OCI-LY7 (cell line): ENCODE data around the gene NBL1. TPM values are rescaled to one million over a fixed set of nuclear protein-coding genes. Genes with fewer than 3 reads are reported as not detected.
"Not testable (repeated sequence)": the region's sequence is repeated elsewhere in the genome, so short reads cannot be mapped to it uniquely, and the experiment has no call there.

Experiments
- BruUV-seq: library from RNA; stranded (reverse); fragments of 400-500 nt; replicated peaks from 2 replicates; lab custom pipeline; 2021; lab: Mats Ljungman, UMichigan
- CTCF ChIA-PET: fragments of 300-600 bp; sonication (Branson Sonifier 250); formaldehyde crosslinking; loops from one replicate; lab custom pipeline; 2022; ENCODE audit warnings: antibody characterized with exemption; ENCODE audit not compliant: unreplicated experiment; lab: Charles Lee
- POLR2A ChIA-PET: fragments of 300-600 bp; sonication (Branson Sonifier 250); formaldehyde crosslinking; loops from one replicate; lab custom pipeline; 2022; ENCODE audit warnings: antibody characterized with exemption; lab: Charles Lee
- DNase-seq: peaks from one replicate; pipeline ENCODE4 v3.0.0-alpha.2; 2015; ENCODE audit warnings: low spot score
- H2AFZ ChIP-seq: fragments of 200-600 bp; sonication (generic), shearing (Covaris generic); 2 replicates; pipeline ENCODE4 v1.6.1; 2014; ENCODE audit warnings: mild to moderate bottlenecking, antibody characterized with exemption, low read length, moderate library complexity
- H3K27ac ChIP-seq: fragments of 200-600 bp; sonication (generic); 2 replicates; pipeline ENCODE4 v1.5.1; 2014; ENCODE audit warnings: mixed run types, low read depth, mild to moderate bottlenecking, moderate library complexity, low read length, inconsistent platforms; ENCODE audit not compliant: poor library complexity, severe bottlenecking
- H3K36me3 ChIP-seq: fragments of 200-600 bp; sonication (generic); 2 replicates; pipeline ENCODE4 v1.6.1; 2014; ENCODE audit warnings: mild to moderate bottlenecking, antibody characterized with exemption, low read length, moderate library complexity, mixed read lengths; ENCODE audit not compliant: insufficient read depth
- H3K4me1 ChIP-seq: fragments of 200-600 bp; sonication (generic); 2 replicates; pipeline ENCODE4 v1.5.1; 2014; ENCODE audit warnings: mild to moderate bottlenecking, low read length; ENCODE audit not compliant: insufficient read depth, poor library complexity, severe bottlenecking
- H3K4me2 ChIP-seq: fragments of 200-600 bp; sonication (generic); 2 replicates; pipeline ENCODE4 v1.6.1; 2014; ENCODE audit warnings: mild to moderate bottlenecking, low read length
- H3K4me3 ChIP-seq: fragments of 200-600 bp; sonication (generic); 2 replicates; pipeline ENCODE4 v1.5.1; 2014; ENCODE audit warnings: mild to moderate bottlenecking, low read depth, low read length; ENCODE audit not compliant: poor library complexity, severe bottlenecking
- H3K79me2 ChIP-seq: fragments of 200-600 bp; sonication (generic); 2 replicates; pipeline ENCODE4 v1.6.1; 2016; ENCODE audit warnings: low read depth, mild to moderate bottlenecking, low read length, moderate library complexity, mixed read lengths; ENCODE audit not compliant: insufficient read depth
- H3K9me2 ChIP-seq: fragments of 200-600 bp; sonication (generic); 2 replicates; pipeline ENCODE4 v1.6.1; 2016; ENCODE audit warnings: mild to moderate bottlenecking, low read length, mixed read lengths; ENCODE audit not compliant: insufficient read depth
- H3K9me3 ChIP-seq: fragments of 200-600 bp; sonication (generic); 2 replicates; pipeline ENCODE4 v1.6.1; 2014; ENCODE audit warnings: mild to moderate bottlenecking, mixed run types, low read length, mixed read lengths
- H4K20me1 ChIP-seq: fragments of 200-600 bp; sonication (generic); 2 replicates; pipeline ENCODE4 v1.6.1; 2014; ENCODE audit warnings: mild to moderate bottlenecking, antibody characterized with exemption, low read length, moderate library complexity, mixed read lengths; ENCODE audit not compliant: insufficient read depth
- CTCF ChIP-seq: fragments of 200-600 bp; sonication (generic); conservative IDR thresholded peaks from 2 replicates; pipeline ENCODE4 v1.5.1; 2014; ENCODE audit warnings: mild to moderate bottlenecking, antibody characterized with exemption, low read length, moderate library complexity, mixed read lengths
- EZH2phosphoT487 ChIP-seq: fragments of 200-600 bp; sonication (generic); IDR thresholded peaks from 2 replicates; pipeline ENCODE4 v1.6.1; 2018; ENCODE audit warnings: low read depth, borderline replicate concordance, mild to moderate bottlenecking, mixed run types, antibody characterized with exemption, low read length, moderate library complexity, mixed read lengths
- intact Hi-C: fragments of 100-400 bp; cut with micrococcal nuclease; formaldehyde crosslinking; loops from one replicate; pipeline ENCODE4 v1.10.0; 2022; ENCODE audit not compliant: unreplicated experiment
- total RNA-seq, 2 experiments: library from RNA; depleted of rRNA in 1 of 2; stranded (reverse); fragments of >200 nt in 1 of 2; shearing (Covaris generic) in 1 of 2; gene quantifications; 2 replicates each; pipeline ENCODE4 v1.2.3, GENCODE V29; 2014 to 2022

NBL1 gene
- total RNA-seq, 2 experiments from 2014 or later: not detected

- ChIA-PET POLR2A (interaction anchor here (0.6 to 1.2 kb wide), 4 partner anchors 14 to 493 kb away, joined by 3 to 5 read pairs (median 3); no protein-coding TSS in a partner anchor), CTCF (no interaction called here)
- H3K4me1 ChIP-seq: no peaks in the 10 kb centered on the region
- BruUV-seq: TSS peak; percentile 51
- no peaks in the 10 kb centered on the region for H3K9me2 ChIP-seq
- H3K36me3 ChIP-seq: peaks cover 33% of the 10 kb centered on the region
- H2AFZ ChIP-seq: no peak overlapping the region
- H3K4me3 ChIP-seq: no peak overlapping the region
- TF ChIP-seq CTCF (no peak), EZH2phosphoT487 (no peak)
- no peak overlapping the region for H3K4me2 ChIP-seq
- no peak overlapping the region for H3K27ac ChIP-seq
- DNase-seq: no peak
- intact Hi-C loops: no loop called here
- H4K20me1 ChIP-seq: no peaks in the 10 kb centered on the region
- H3K79me2 ChIP-seq: no peaks in the 10 kb centered on the region
- H3K9me3 ChIP-seq: no peaks in the 10 kb centered on the region
Measured at GRCh38 chr1:19630720-19631395, 13.3 kb upstream of the NBL1 start.

GRCh38 chr1:19632211-19632610 lies 11.9 kb upstream of the NBL1 start:
- Histone ChIP-seq H3K79me2 (no peaks in the 10 kb centered on the region), H3K4me3 (no peak overlapping the region), H3K36me3 (peaks cover 19% of the 10 kb centered on the region), H3K9me3 (no peaks in the 10 kb centered on the region), H3K27ac (no peak overlapping the region), H3K4me2 (no peak overlapping the region), H4K20me1 (no peaks in the 10 kb centered on the region), H2AFZ (no peak overlapping the region), H3K4me1 (no peaks in the 10 kb centered on the region), H3K9me2 (no peaks in the 10 kb centered on the region)
- ChIA-PET POLR2A (no interaction called here), CTCF (no interaction called here)
- BruUV-seq: no TSS peak
- DNase-seq: no peak
- no peak for TF ChIP-seq EZH2phosphoT487
- no peak for TF ChIP-seq CTCF
- intact Hi-C loops: no loop called here

GRCh38 chr1:19633106-19633505 lies 11.0 kb upstream of the NBL1 start:
- no peak for DNase-seq
- no peak overlapping the region for H2AFZ ChIP-seq
- intact Hi-C loops: no loop called here
- no peaks in the 10 kb centered on the region for H3K4me1 ChIP-seq
- no peaks in the 10 kb centered on the region for H3K9me2 ChIP-seq
- no TSS peak for BruUV-seq
- H3K9me3 ChIP-seq: no peaks in the 10 kb centered on the region
- TF ChIP-seq CTCF (no peak), EZH2phosphoT487 (no peak)
- no peak overlapping the region for H3K27ac ChIP-seq
- H4K20me1 ChIP-seq: no peaks in the 10 kb centered on the region
- H3K4me2 ChIP-seq: no peak overlapping the region
- CTCF ChIA-PET: no interaction called here
- H3K36me3 ChIP-seq: 0 out of 2 replicates have a peak, but pooled peaks cover 11% of the 10 kb centered on the region
- POLR2A ChIA-PET: interaction anchor here (1.1 kb wide), 1 partner anchor 8 kb away, joined by 3 read pairs; no protein-coding TSS in a partner anchor
- H3K4me3 ChIP-seq: no peak overlapping the region
- no peaks in the 10 kb centered on the region for H3K79me2 ChIP-seq

- H3K36me3 ChIP-seq, POLR2A ChIA-PET, H3K27ac ChIP-seq, H4K20me1 ChIP-seq, H3K4me1 ChIP-seq, H3K9me2 ChIP-seq, H3K79me2 ChIP-seq, DNase-seq, intact Hi-C loops, H3K9me3 ChIP-seq, BruUV-seq, H3K4me3 ChIP-seq, H2AFZ ChIP-seq, H3K4me2 ChIP-seq, CTCF ChIA-PET: not testable (repeated sequence)
Measured at GRCh38 chr1:19635064-19635463, 9.0 kb upstream of the NBL1 start.
